ENCODE measurements around the gene FAM8A1.
A peak's percentile ranks its signal among the peaks of the same experiment; 100 is the strongest.
"Not testable (repeated sequence)": the region's sequence is repeated elsewhere in the genome, so short reads cannot be mapped to it uniquely, and the experiment has no call there.

FAM8A1 gene

GRCh38 chr6:17599877-17600526, at the start of gene FAM8A1:
FAM8A1 (plus strand) TSS chr6:17600302; CDS start chr6:17600410, 108 bp downstream.
- peak; percentile 93 for DNase-seq

DNA sequence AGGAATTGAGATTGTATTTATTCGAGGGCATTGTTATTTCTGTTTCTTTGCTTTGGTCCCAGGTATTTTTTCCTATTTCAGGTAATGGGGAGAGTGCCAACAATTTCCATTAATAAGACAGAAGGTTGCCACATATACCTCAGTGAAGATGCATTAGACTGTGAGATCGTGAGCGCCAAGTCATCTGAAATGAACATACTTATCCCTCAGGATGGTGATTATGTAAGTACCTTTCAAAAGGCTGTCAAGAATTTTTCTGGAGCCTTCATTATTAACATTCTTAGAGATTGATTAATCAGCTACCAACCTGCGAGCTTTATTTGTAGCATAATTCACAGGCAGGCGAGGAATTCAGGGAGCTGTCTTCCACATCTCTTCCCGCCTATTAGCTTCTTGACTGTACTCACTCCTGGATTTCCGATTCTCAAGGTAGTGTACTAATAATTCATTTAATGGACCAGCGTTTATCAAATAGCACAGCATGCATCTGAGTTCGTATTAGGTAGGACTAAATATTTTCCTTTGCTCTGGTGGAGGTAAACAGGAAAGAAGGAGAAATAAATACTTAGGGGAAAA, 48.6 kb upstream of the FAM8A1 start:
- DNase-seq = no peak

GRCh38 chr6:17552861-17553260, 47.2 kb upstream of the FAM8A1 start:
- DNase-seq = no peak

DNA sequence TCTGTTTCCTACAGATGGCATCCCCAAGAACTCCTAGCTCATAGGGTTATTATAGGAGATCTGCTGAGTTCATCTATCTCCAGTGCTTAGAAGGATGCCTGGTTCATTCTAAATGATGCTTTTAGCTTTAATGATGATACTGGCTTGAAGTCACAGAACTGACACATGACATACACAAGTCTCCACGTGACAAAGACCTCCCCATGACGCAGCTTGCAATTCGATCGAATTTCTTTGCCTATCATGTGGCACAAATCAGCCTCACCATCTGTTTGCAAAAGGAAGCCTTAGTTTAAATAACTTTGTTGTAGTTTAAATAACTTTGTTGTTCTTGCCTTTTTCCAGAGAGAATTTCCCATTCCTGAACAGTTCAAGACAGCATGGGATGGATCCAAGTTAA, 44.1 kb upstream of the FAM8A1 start:
- no peak for DNase-seq

GRCh38 chr6:17562636-17563035, 37.5 kb upstream of the FAM8A1 start:
- DNase-seq = no peak

DNA sequence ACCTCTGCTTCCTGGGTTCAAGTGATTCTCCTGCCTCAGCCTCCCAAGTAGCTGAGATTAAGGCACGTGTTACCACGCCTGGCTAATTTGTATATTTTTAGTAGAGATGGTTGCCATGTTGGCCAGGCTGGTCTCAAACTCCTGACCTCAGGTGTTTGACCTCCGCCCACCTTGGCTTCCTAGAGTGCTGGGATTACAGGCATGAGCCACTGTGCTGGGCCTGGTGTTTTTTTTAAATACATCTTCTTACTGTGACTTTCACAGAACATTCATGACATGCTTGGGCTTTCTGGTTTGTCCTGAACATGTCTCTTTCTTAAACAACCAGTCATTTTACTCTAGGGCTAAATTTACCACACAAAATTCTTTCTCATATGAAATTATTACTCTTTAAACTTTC, 34.7 kb upstream of the FAM8A1 start:
- no peak for DNase-seq

GRCh38 chr6:17574866-17575560, 25.1 kb upstream of the FAM8A1 start:
- DNase-seq = no peak

GRCh38 chr6:17577059-17577458, 23.0 kb upstream of the FAM8A1 start:
- no peak for DNase-seq

GRCh38 chr6:17580518-17581048, 19.5 kb upstream of the FAM8A1 start:
- DNase-seq = peak; percentile 26

DNA sequence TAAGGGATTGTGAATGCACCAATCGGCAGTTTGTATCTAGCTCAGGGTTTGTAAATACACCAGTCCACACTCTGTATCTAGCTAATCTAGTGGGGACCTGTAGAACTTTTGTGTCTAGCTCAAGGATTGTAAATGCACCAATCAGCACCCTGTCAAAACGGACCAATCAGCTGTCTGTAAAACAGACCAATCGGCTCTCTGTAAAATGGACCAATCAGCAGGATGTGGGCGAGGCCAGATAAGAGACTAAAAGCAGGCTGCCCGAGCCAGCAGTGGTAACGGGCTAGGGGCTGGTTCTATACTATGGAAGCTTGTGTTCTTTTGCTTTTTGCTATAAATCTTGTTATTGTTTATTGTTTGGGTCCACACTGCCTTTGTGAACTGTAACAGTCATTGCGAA, 18.8 kb upstream of the FAM8A1 start:
- DNase-seq = not testable (repeated sequence)

DNA sequence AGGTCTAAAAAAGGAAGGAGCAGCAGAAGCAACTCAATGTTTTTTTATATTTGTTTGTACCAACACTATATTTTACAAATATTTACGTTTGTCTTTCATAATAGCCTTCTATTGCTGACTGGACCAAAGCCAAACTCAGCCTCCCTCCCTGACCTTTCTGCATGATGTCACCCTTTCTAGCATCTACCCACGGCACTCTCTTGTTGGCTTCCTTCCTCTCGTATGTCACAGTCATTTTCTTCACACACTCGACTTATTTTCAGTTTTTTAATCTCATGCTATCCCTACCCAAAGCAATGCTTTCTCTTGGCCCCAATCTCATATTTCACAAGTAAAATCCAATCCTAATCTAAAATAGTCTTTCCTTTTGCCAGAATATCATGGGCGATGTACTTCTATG, 16.3 kb upstream of the FAM8A1 start:
- no peak for DNase-seq

GRCh38 chr6:17584241-17584803, 15.8 kb upstream of the FAM8A1 start:
- DNase-seq = no peak

GRCh38 chr6:17585766-17586490, 14.2 kb upstream of the FAM8A1 start:
- DNase-seq = no peak

DNA sequence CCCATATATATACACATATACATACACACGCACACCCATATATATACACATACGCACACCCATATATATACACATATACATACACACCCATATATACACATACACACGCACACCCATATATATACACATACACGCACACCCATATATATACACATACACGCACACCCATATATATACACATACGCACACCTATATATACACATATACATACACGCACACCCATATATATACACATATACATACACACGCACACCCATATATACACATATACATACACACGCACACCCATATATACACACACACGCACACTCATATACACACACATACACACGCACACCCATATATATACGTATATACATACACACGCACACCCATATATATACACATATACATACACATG, 13.5 kb upstream of the FAM8A1 start:
- not testable (repeated sequence) for DNase-seq

DNA sequence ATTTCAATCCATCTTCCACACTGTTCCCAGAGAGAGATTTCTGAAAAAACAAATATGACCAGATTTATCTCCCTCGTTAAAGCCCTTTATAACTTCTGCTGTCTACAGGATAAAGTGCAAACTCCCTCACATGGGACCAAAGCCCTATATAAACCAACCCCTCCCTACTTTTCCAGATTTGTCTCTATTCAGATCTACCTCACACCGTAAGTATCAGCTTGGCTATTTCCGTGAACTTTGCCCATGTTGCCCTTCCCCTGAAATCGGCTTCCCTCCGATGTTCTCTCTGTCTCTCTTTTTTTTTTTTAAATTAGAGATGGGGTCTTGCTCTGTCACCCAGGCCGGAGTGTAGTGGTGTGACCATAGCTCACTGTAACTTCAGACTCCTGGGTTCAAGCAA, 12.1 kb upstream of the FAM8A1 start:
- no peak for DNase-seq

- DNase-seq = no peak
Measured at GRCh38 chr6:17589406-17590096, 10.6 kb upstream of the FAM8A1 start.

DNA sequence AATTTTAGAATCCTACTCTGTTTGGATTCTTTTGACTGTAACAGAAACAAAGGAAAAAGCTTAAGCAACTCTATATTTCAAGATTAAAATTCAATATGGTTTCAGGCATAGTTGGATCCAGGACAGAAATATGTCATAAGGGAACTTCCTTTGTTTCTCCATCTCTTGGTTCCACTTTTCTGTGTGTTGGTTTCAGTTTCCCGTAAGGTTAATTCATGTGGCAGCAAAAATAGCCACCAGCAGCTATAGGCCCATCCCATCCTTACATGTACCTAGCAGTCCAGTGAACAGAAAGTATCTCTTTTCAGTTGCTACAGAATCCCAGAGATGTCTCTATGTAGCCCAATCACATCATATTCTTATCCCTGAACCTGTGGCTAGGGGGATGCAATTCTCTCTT, 8.8 kb upstream of the FAM8A1 start:
- peak; percentile 34 for DNase-seq

DNA sequence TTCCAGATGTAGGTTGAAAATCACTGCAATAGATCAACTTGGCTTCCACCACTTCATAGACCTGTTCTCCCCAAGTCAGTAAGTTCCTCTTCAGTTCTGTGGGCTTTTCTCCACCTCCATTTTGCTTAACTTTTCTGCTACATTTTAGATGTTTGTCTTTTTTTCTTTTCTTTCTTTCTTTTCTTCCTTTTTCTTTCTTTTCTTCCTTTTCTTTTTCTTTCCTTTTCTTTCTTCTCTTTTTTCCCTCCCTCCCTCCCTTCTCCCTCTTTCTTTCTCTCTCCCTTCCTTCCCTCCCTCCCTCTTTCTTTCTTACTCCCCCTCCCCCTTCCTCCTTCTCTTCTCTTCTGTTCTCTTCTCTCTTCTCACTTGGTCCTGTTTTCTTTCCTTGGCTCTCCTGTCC, 6.9 kb upstream of the FAM8A1 start:
- no peak for DNase-seq

DNA sequence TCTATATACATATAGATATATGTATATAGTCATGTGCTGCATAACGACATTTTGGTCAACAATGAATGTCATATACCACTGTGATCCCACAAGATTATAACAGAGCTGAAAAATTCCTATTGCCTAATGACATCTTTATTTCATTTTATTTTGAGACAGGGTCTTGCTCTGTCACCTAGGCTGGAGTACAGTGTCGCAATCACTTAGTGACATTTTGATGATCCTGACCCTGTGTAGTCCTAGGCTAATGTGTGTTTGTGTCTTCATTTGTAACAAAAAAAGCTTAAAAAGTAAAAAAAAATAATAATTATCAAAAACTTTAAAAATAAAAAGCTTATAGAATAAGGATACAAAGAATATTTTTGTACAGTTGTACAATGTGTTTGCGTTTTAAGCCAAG, 4.0 kb upstream of the FAM8A1 start:
- DNase-seq = no peak

- peak; percentile 10 for DNase-seq
Measured at GRCh38 chr6:17600527-17601385, 654 bp downstream of the FAM8A1 start.

DNA sequence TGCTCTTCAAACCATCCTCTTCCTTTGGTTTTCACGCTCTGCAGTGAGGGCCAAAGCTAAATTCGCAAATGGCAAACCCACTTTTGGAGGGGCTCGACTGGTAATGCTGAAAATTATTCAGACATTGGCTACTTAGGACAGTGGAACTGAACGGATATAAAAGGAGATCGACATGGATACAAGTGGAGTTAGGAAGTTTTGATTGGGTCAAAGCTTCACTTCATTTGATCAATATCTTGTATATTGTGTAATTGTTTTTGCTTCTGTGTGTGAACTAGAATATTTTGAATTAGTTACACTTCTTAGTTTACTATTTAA, 1.2 kb downstream of the FAM8A1 start:
- DNase-seq = no peak

GRCh38 chr6:17602888-17603287, 2.8 kb downstream of the FAM8A1 start:
- DNase-seq = no peak
